Measurements from ENCODE around the gene XXYLT1.
"Not testable (repeated sequence)": the region's sequence is repeated elsewhere in the genome, so short reads cannot be mapped to it uniquely, and the experiment has no call there.

Gene XXYLT1

DNA sequence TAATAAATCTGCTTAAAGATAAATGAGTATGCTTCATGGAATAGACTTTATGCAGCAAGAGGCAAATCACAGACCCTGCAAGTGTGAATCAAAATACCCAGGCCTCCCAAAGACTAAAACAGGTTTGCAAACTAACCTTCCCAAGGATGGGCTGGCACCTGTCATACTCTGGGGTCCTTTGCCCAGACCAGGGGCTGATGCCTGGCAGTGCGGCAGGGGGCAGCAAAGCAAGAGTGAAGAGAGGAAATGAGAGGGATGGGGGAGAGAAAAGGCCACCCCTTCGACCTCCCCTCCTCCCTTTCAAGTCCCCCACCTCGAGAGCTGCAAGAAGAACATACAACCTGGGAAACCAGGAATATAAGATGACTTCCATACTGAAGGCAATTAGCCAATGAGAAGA is 31.8 kb downstream of the XXYLT1 start:
- H3K27ac ChIP-seq (ENCODE audit: low read depth, low read length, severe bottlenecking), result no peak overlapping the region
- H3K4me3 ChIP-seq (ENCODE audit: extremely low read depth, insufficient read depth, low read length, poor library complexity, severe bottlenecking), result no peak overlapping the region
- no peaks in the 10 kb centered on the region for H3K9me3 ChIP-seq (ENCODE audit: control insufficient read depth, low read length)
- 100% methylated on average over 1 of the region's 3 CpGs; no CpG with 5 or more reads in 1 of the 2 experiments for WGBS, 2 experiments (ENCODE audit: insufficient coverage in 2 of 2)
- H3K4me1 ChIP-seq (ENCODE audit: control insufficient read depth, insufficient read depth, low read length, poor library complexity, severe bottlenecking), result peaks cover 6% of the 10 kb centered on the region
- H3K36me3 ChIP-seq (ENCODE audit: control insufficient read depth, insufficient read depth, low read length), result peaks cover 4% of the 10 kb centered on the region

DNA sequence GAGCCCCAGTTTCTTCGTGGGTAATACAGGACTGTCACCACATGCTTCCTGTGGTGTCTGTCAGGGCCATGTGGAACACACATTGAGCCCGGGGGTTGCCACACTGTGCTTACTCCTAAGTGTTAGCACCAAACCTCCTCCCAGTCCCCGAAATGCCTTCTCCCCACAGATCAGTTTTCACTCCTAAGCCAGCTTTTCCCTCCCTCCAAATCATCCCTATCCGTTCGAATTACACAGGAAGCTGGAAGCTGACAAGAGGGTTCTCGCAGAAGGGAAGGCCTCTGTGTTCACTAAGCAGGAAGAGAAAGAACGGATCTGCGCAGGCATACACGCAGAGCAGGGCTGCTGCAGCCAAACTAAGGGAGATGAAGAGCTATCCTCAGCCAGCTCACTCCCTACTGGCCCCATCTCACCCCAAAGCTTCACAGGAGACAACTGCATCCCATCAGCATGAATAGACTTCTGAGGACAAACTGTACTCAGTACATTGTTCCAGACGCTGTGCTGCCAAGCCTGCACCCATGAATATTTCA is 32.3 kb downstream of the XXYLT1 start:
- H3K27ac ChIP-seq (ENCODE audit: low read depth, low read length, severe bottlenecking), result no peak overlapping the region
- H3K4me1 ChIP-seq (ENCODE audit: control insufficient read depth, insufficient read depth, low read length, poor library complexity, severe bottlenecking), result peaks cover 6% of the 10 kb centered on the region
- peaks cover 4% of the 10 kb centered on the region for H3K36me3 ChIP-seq (ENCODE audit: control insufficient read depth, insufficient read depth, low read length)
- no peak overlapping the region for H3K4me3 ChIP-seq (ENCODE audit: extremely low read depth, insufficient read depth, low read length, poor library complexity, severe bottlenecking)
- 86 to 89% methylated on average over 5 to 9 of the region's 10 CpGs for WGBS, 2 experiments (ENCODE audit: insufficient coverage in 2 of 2)
- no peaks in the 10 kb centered on the region for H3K9me3 ChIP-seq (ENCODE audit: control insufficient read depth, low read length)

DNA sequence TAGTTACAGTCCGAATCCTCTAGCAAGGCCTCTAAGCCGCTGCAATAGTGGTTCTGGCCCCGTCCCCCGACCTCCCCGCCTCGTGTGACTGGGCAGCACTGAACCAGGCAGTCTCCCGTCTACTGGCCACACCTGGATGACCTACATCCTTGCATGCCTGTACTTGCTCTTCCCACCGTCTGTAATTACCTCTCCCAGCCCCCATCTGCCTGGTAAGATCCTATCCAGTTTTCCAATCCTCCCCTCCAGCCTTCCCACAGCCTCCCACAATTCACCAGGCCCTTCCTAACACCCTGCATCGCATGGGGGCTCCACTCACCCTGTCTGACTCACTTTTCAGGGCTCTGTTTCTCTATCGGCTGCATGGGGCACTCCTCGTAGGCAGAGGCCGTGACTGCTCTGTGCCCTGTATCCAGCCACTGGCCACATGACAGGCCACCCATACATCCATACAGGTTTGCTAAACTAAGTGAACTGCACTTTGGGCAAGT is 32.8 kb downstream of the XXYLT1 start:
- H3K4me3 ChIP-seq (ENCODE audit: extremely low read depth, insufficient read depth, low read length, poor library complexity, severe bottlenecking), result no peak overlapping the region
- no peaks in the 10 kb centered on the region for H3K9me3 ChIP-seq (ENCODE audit: control insufficient read depth, low read length)
- 92 to 95% methylated on average over 12 of the region's 12 CpGs for WGBS, 2 experiments (ENCODE audit: insufficient coverage in 2 of 2)
- no peak overlapping the region for H3K27ac ChIP-seq (ENCODE audit: low read depth, low read length, severe bottlenecking)
- H3K4me1 ChIP-seq (ENCODE audit: control insufficient read depth, insufficient read depth, low read length, poor library complexity, severe bottlenecking), result peaks cover 6% of the 10 kb centered on the region
- peaks cover 4% of the 10 kb centered on the region for H3K36me3 ChIP-seq (ENCODE audit: control insufficient read depth, insufficient read depth, low read length)

DNA sequence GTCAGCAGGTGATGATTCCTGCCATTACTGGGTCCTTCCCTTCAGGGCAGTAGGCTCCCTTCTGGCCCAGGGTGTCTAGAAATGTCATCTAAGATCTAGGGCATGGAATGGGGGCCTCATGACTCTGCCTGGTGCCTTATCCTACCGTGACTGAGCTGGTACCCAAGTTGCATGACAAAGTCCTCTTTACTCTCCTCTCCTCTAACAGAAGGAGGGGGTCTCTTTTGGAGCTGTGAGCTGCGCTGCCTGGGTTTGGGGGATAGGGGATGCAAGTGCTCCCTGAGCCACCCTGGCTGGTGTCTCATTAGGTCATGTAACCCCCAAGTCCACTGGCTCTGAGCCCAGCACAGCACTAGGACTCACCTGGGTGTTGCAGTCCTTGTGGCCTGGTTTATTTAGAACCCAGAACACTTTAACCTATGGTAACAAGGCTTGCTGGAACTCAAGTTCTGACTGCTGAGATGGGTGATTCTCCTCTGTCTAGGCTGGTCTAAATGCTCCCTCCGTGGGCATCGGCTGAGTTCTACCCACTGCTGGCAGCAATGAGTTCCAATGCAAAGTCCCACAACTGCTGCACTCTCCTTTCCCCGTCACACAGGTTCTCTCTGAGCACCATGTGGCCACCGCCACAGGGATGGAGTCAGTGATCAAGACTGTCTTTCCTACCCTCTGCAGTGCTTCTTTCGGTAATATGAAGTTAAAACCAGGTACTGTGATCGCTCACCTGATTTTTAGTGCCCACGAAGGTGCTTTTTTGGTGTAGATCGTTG is 34.0 kb downstream of the XXYLT1 start:
- WGBS, 2 experiments (ENCODE audit: insufficient coverage in 2 of 2), result 94 to 98% methylated on average over 6 of the region's 10 CpGs
- H3K4me3 ChIP-seq (ENCODE audit: extremely low read depth, insufficient read depth, low read length, poor library complexity, severe bottlenecking), result no peak overlapping the region
- no peak overlapping the region for H3K27ac ChIP-seq (ENCODE audit: low read depth, low read length, severe bottlenecking)
- H3K4me1 ChIP-seq (ENCODE audit: control insufficient read depth, insufficient read depth, low read length, poor library complexity, severe bottlenecking), result peaks cover 6% of the 10 kb centered on the region
- no peaks in the 10 kb centered on the region for H3K9me3 ChIP-seq (ENCODE audit: control insufficient read depth, low read length)
- peaks cover 4% of the 10 kb centered on the region for H3K36me3 ChIP-seq (ENCODE audit: control insufficient read depth, insufficient read depth, low read length)

DNA sequence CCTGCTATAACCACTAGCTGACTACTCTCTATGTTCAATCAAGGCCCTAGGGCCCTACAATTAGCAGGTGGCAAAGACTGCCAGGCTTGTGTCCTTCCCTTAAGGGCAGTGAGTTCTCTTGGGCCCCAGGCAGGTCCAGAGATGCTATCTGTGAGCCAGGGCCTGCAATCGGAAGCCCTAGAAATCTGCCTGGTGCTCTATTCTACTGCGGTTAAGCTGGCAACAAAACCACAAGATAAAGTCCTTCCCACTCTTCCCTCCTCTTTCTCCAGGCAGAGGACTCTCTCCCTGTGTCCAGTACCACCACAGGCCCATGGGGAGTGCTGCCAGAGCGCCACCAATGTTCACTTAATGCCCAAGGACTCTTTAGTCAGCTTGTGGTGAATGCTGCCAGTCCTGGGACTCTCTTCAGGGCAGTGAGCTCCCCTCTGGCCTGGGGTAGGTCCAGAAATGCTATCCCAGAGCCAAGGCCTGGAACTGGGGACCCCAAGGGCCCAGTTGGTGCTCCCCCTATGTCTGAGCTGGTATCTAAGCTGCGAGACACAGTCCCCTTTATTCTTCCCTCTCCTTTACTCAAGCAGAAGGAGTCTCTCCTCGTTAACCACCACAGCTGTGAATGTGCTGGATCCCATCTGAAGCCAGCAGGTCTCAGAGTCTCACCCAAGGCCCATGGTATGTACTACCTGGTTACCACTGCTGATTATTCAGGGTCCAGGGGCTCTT is 34.7 kb downstream of the XXYLT1 start:
- peaks cover 4% of the 10 kb centered on the region for H3K36me3 ChIP-seq (ENCODE audit: control insufficient read depth, insufficient read depth, low read length)
- H3K9me3 ChIP-seq (ENCODE audit: control insufficient read depth, low read length), result no peaks in the 10 kb centered on the region
- H3K27ac ChIP-seq (ENCODE audit: low read depth, low read length, severe bottlenecking), result no peak overlapping the region
- 90 to 96% methylated on average over 5 of the region's 5 CpGs for WGBS, 2 experiments (ENCODE audit: insufficient coverage in 2 of 2)
- H3K4me1 ChIP-seq (ENCODE audit: control insufficient read depth, insufficient read depth, low read length, poor library complexity, severe bottlenecking), result peaks cover 6% of the 10 kb centered on the region
- no peak overlapping the region for H3K4me3 ChIP-seq (ENCODE audit: extremely low read depth, insufficient read depth, low read length, poor library complexity, severe bottlenecking)

DNA sequence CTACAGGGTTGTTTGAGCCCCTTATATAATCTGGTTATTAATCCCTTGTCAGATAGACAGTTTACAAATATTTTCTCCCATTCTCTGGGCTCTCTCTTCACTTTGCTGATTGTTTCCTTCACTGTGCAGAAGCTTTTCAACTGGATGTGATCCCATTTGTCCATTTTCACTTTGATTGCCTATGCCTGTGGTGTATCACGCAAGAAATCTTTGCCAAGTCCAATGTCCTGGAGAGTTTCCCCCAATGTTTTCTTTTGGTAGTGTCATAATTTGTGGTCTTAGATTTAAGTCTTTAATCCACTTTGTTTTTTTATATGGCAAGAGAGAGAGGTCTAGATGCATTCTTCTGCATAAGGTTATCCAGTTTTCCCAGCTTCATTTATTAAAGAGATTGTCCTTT is 40.7 kb downstream of the XXYLT1 start:
- Histone ChIP-seq H3K4me1 (ENCODE audit: control insufficient read depth, insufficient read depth, low read length, poor library complexity, severe bottlenecking) (no peaks in the 10 kb centered on the region), H3K36me3 (ENCODE audit: control insufficient read depth, insufficient read depth, low read length) (peaks cover 21% of the 10 kb centered on the region), H3K9me3 (ENCODE audit: control insufficient read depth, low read length) (no peaks in the 10 kb centered on the region), H3K27ac (ENCODE audit: low read depth, low read length, severe bottlenecking) (no peak overlapping the region), H3K4me3 (ENCODE audit: extremely low read depth, insufficient read depth, low read length, poor library complexity, severe bottlenecking) (no peak overlapping the region)
- 100% methylated on average over 1 of the region's 1 CpG for WGBS, 2 experiments (ENCODE audit: insufficient coverage in 2 of 2)

DNA sequence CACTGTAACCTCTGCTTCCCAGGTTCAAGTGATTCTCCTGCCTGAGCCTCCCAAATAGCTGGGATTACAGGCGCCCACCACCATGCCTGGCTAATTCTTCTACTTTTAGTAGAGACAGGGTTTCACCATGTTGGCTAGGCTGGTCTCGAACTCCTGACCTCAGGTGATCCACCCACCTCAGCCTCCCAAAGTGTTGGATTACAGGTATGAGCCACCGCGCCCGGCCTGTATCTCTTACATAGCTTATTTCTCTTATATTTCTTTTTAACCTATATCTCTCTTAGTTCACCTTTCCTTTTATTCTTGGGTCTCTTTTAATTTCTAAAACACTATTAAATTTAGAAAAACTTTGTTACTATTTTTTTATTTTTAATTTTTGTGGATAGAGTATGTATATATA is 42.1 kb downstream of the XXYLT1 start:
- H3K4me1 ChIP-seq (ENCODE audit: control insufficient read depth, insufficient read depth, low read length, poor library complexity, severe bottlenecking); H3K9me3 ChIP-seq (ENCODE audit: control insufficient read depth, low read length); H3K27ac ChIP-seq (ENCODE audit: low read depth, low read length, severe bottlenecking); H3K4me3 ChIP-seq (ENCODE audit: extremely low read depth, insufficient read depth, low read length, poor library complexity, severe bottlenecking): not testable (repeated sequence)
- H3K36me3 ChIP-seq (ENCODE audit: control insufficient read depth, insufficient read depth, low read length), result peaks cover 25% of the 10 kb centered on the region
- WGBS, 2 experiments (ENCODE audit: insufficient coverage in 2 of 2), result 88 to 100% methylated on average over 4 to 5 of the region's 5 CpGs

DNA sequence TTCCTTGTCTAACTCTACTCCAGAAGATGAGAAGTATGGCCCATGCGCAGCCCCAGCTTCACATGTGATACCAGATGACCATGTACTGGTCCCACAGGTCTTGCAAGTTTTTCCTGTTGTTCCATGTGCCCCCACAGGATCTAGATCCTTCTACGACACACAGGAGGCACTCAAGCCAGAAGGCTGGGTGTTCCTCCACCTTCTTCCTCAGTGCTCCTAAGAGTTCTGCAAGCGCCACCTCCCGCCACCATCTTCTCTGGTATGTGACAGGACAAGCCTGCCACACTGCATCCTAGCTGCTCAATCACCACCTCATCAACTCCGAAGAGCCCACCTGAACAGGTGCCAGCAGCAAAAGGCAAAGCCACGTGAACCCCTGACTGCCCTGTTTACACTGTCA is 43.1 kb downstream of the XXYLT1 start:
- Histone ChIP-seq H3K4me3 (ENCODE audit: extremely low read depth, insufficient read depth, low read length, poor library complexity, severe bottlenecking) (no peak overlapping the region), H3K9me3 (ENCODE audit: control insufficient read depth, low read length) (no peaks in the 10 kb centered on the region)
- 93 to 95% methylated on average over 6 of the region's 6 CpGs for WGBS, 2 experiments (ENCODE audit: insufficient coverage in 2 of 2)

DNA sequence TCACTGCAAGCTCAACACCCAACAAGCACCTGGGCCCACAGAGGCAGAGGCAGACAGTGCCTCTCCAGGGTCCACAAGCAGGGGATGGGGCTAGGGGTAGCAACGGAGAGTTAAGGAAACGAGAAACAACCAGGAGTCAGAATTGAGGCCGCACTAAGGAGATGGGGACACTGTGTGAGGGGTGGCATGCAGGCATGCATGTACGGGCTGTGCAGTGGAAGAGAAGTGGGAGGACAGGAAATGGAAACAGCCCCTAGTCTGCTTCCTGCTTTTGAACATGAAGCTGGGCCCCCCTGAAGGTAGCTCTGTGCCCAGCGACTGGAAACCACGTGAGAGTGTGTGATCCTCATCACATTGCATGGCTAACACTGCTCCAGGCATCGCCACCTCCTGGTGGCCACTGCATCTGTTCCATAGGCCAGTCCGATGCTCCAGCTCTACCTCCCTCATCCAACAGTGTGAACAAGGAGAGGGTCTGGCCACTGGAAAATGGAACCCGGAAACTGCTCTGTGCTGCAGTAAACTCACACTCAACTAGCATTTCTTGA is 44.0 kb downstream of the XXYLT1 start:
- WGBS, 2 experiments (ENCODE audit: insufficient coverage in 2 of 2), result 74 to 88% methylated on average over 8 of the region's 9 CpGs
- Histone ChIP-seq H3K4me3 (ENCODE audit: extremely low read depth, insufficient read depth, low read length, poor library complexity, severe bottlenecking) (no peak overlapping the region), H3K27ac (ENCODE audit: low read depth, low read length, severe bottlenecking) (no peak overlapping the region), H3K4me1 (ENCODE audit: control insufficient read depth, insufficient read depth, low read length, poor library complexity, severe bottlenecking) (no peaks in the 10 kb centered on the region), H3K9me3 (ENCODE audit: control insufficient read depth, low read length) (no peaks in the 10 kb centered on the region), H3K36me3 (ENCODE audit: control insufficient read depth, insufficient read depth, low read length) (peaks cover 29% of the 10 kb centered on the region)

More for the DNA sequence above, 43.1 kb downstream of the XXYLT1 start:
- H3K4me1 ChIP-seq (ENCODE audit: control insufficient read depth, insufficient read depth, low read length, poor library complexity, severe bottlenecking), result no peaks in the 10 kb centered on the region
- peaks cover 25% of the 10 kb centered on the region for H3K36me3 ChIP-seq (ENCODE audit: control insufficient read depth, insufficient read depth, low read length)
- no peak overlapping the region for H3K27ac ChIP-seq (ENCODE audit: low read depth, low read length, severe bottlenecking)

DNA sequence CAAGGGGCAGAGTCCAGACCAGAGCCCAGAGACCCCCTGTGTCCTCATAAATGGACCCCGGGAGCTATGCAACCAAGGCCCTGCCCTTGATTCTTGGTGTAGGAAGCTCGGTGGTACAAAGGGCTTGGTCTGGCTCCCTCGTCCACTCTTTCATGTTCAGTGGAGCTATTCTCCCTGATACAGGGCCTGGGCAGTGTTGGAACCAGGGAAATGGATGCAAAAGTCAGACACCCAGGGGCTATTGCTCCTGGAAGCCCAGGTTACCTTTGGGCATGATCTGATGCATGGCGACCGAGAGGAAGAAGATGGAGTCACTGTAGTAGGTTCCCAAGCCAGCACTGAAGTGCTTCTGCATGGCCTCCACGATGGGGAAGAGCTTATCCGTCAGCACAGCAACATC is 44.5 kb downstream of the XXYLT1 start:
- Histone ChIP-seq H3K9me3 (ENCODE audit: control insufficient read depth, low read length) (no peaks in the 10 kb centered on the region), H3K4me3 (ENCODE audit: extremely low read depth, insufficient read depth, low read length, poor library complexity, severe bottlenecking) (no peak overlapping the region), H3K27ac (ENCODE audit: low read depth, low read length, severe bottlenecking) (no peak overlapping the region), H3K4me1 (ENCODE audit: control insufficient read depth, insufficient read depth, low read length, poor library complexity, severe bottlenecking) (no peaks in the 10 kb centered on the region), H3K36me3 (ENCODE audit: control insufficient read depth, insufficient read depth, low read length) (peaks cover 30% of the 10 kb centered on the region)
- 94 to 97% methylated on average over 5 to 7 of the region's 7 CpGs for WGBS, 2 experiments (ENCODE audit: insufficient coverage in 2 of 2)

Data from mesodermal cell (in vitro differentiated cells).